K562 (cell line): Measurements from ENCODE around the gene TBX1. TPM values are rescaled to one million over a fixed set of nuclear protein-coding genes. Genes with fewer than 3 reads are reported as not detected.

ENCODE experiments used
- BDP1 ChIP-seq: IDR thresholded peaks from 3 replicates; pipeline ENCODE4 v1.6.1; 2011; ENCODE audit not compliant: insufficient read length, insufficient read depth
- CBFA2T2 ChIP-seq: fragments of 450-650 bp; conservative IDR thresholded peaks from 2 replicates; pipeline ENCODE4 v1.6.1; 2017; ENCODE audit warnings: mild to moderate bottlenecking
- KDM4B ChIP-seq, 2 experiments: fragments of 450-650 bp in 1 of 2; sonication (generic) in 1 of 2; IDR thresholded peaks; 2 replicates each; pipeline ENCODE4 v1.6.1; 2016 to 2017; ENCODE audit warnings: borderline replicate concordance in 2 of 2, antibody characterized with exemption in 1 of 2, low read depth in 1 of 2, mild to moderate bottlenecking in 1 of 2
- TAF15 ChIP-seq: fragments of 200-400 bp; formaldehyde crosslinking; IDR thresholded peaks from 2 replicates; pipeline ENCODE4 v1.6.1; 2017; ENCODE audit warnings: mild to moderate bottlenecking, low read depth, low read length, moderate library complexity
- TBL1XR1 ChIP-seq, 2 experiments: IDR thresholded peaks; 2 replicates each; pipeline ENCODE4 v1.6.1; 2012; ENCODE audit warnings: improper control_type of control experiment in 2 of 2, low read length in 2 of 2, mild to moderate bottlenecking in 1 of 2
- XRCC5 ChIP-seq: fragments of 200-400 bp; formaldehyde crosslinking; IDR thresholded peaks from 2 replicates; pipeline ENCODE4 v1.6.1; 2017; ENCODE audit warnings: low read depth, mild to moderate bottlenecking, low read length
- ZSCAN32 ChIP-seq: fragments of 450-650 bp; formaldehyde crosslinking; IDR thresholded peaks from 2 replicates; pipeline ENCODE4 v1.4.0; 2020; ENCODE audit warnings: mild to moderate bottlenecking, moderate library complexity
- polyA plus RNA-seq, 8 experiments: library from polyadenylated mRNA; depleted of rRNA in 4 of 8; stranded (reverse) in 5 of 8; unstranded in 3 of 8; fragments of >200 nt; fragmentation: Nextera tagmentation in 2 of 8; fragmentation: Illumina TruSeq in 1 of 8; extraction: Ambion mirVana in 2 of 8; extraction: Trizol in 1 of 8; gene quantifications; 2 replicates each; pipeline versions ENCODE4 v1.2.1 to v1.2.3, GENCODE V29; 2011 to 2014; ENCODE audit warnings: inconsistent platforms in 1 of 8, missing spikeins in 1 of 8
- total RNA-seq, 7 experiments: library from RNA; depleted of rRNA in 6 of 7; stranded (reverse); fragments of >200 nt in 6 of 7; fragmentation: Illumina TruSeq in 2 of 7; extraction: Trizol in 2 of 7; gene quantifications; 2 replicates each; pipeline versions ENCODE4 v1.2.1 to v1.2.3, GENCODE V29; 2011 to 2021; ENCODE audit warnings: low replicate concordance in 1 of 7
- TF ChIP-seq, protein P1 (sequence below), 2 experiments: IDR thresholded peaks in 1 of 2; conservative IDR thresholded peaks in 1 of 2; 2 replicates each; pipeline ENCODE4 v1.6.1; 2016; ENCODE audit warnings: low read depth in 2 of 2, mild to moderate bottlenecking in 1 of 2, missing compliant biosample characterization in 1 of 2, missing genetic modification characterization in 1 of 2, moderate library complexity in 1 of 2
- TF ChIP-seq, protein P2 (sequence below): fragments of 250-450 bp; sonication (Bioruptor Pico); IDR thresholded peaks from 2 replicates; pipeline ENCODE4 v1.4.0; 2020; ENCODE audit warnings: mild to moderate bottlenecking
- TF ChIP-seq, protein P3 (sequence below): fragments of 450-650 bp; IDR thresholded peaks from 2 replicates; pipeline ENCODE4 v1.7.1; 2018; ENCODE audit warnings: mild to moderate bottlenecking, low read depth; ENCODE audit not compliant: partially characterized antibody
- TF ChIP-seq, protein P4 (sequence below): fragments of 250-450 bp; sonication (Bioruptor Pico); IDR thresholded peaks from 2 replicates; pipeline ENCODE4 v1.4.0; 2020; ENCODE audit warnings: mild to moderate bottlenecking, moderate library complexity, borderline replicate concordance
- TF ChIP-seq, protein P5 (sequence below), 3 experiments: fragments of 200-800 bp in 1 of 3; sonication (Bioruptor generic) in 1 of 3; sonication (generic) in 1 of 3; formaldehyde crosslinking in 1 of 3; IDR thresholded peaks; 2 replicates each; pipeline versions ENCODE4 v1.6.1 to v1.8.0; 2016 to 2022; ENCODE audit warnings: mild to moderate bottlenecking in 2 of 3, missing compliant biosample characterization in 2 of 3, missing genetic modification characterization in 2 of 3, missing genetic modification reagents in 1 of 3

The TBX1 gene
- total and polyA plus RNA-seq, 9 of the 15 experiments (the other 6 are each of a cell fraction or from before 2014, with no cell fraction given): 0.07 to 35.0 (median 3.9) TPM

DNA sequence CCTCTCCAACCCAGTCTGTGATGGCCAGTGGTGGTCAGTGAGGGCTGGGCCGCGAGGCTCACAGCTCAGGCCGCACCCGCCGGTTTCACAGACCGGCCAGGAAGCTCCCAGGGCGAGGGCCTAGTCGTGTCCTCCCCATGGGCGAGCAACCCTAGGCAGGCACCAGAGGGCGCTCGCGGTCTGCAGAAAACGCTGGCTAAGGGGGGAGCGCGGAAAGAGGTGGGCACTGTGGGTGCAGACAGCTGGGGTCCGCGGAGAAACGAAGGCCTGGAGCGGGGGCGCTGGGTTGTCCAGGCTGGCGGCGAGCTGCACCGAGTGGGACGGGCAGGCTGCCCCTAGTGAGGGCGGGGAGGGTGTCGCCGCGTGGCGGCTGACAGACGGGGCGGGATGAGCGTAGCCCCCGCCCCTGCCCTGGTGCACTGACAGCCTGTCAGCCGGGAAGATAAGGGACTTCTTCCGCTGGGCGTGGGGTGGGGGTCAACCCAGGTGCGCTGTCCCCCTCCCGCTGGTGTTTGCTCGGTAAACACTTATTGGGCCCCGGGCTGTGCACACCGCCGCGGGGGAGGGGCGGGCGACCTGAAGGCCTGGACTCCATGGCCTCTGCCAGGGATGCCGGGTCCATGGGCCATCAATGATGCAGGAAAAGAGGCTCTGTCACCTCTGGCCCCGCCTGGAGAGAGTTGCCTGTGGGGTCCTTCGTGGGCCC lies 29.8 kb upstream of the TBX1 start (continued):
- TF ChIP-seq, protein P1, sequence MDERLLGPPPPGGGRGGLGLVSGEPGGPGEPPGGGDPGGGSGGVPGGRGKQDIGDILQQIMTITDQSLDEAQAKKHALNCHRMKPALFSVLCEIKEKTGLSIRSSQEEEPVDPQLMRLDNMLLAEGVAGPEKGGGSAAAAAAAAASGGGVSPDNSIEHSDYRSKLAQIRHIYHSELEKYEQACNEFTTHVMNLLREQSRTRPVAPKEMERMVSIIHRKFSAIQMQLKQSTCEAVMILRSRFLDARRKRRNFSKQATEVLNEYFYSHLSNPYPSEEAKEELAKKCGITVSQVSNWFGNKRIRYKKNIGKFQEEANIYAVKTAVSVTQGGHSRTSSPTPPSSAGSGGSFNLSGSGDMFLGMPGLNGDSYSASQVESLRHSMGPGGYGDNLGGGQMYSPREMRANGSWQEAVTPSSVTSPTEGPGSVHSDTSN (CRISPR knock-in tag; IDR thresholded peaks at IDR 0.05; ENCODE audit: low read depth): peak; percentile 91
- TF ChIP-seq, protein P1 (tag; conservative IDR thresholded peaks at IDR 0.05; ENCODE audit: low read depth): peak; percentile 97
- peak; percentile 56; the same call in 1 of the 2 replicates for TF ChIP-seq ZSCAN32 (CRISPR knock-in tag)
- no peak for TF ChIP-seq BDP1
- TF ChIP-seq, protein P2, sequence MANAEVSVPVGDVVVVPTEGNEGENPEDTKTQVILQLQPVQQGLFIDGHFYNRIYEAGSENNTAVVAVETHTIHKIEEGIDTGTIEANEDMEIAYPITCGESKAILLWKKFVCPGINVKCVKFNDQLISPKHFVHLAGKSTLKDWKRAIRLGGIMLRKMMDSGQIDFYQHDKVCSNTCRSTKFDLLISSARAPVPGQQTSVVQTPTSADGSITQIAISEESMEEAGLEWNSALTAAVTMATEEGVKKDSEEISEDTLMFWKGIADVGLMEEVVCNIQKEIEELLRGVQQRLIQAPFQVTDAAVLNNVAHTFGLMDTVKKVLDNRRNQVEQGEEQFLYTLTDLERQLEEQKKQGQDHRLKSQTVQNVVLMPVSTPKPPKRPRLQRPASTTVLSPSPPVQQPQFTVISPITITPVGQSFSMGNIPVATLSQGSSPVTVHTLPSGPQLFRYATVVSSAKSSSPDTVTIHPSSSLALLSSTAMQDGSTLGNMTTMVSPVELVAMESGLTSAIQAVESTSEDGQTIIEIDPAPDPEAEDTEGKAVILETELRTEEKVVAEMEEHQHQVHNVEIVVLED (CRISPR knock-in tag): peak; percentile 34; the same call in 1 of the 2 replicates
- TF ChIP-seq, protein P3, sequence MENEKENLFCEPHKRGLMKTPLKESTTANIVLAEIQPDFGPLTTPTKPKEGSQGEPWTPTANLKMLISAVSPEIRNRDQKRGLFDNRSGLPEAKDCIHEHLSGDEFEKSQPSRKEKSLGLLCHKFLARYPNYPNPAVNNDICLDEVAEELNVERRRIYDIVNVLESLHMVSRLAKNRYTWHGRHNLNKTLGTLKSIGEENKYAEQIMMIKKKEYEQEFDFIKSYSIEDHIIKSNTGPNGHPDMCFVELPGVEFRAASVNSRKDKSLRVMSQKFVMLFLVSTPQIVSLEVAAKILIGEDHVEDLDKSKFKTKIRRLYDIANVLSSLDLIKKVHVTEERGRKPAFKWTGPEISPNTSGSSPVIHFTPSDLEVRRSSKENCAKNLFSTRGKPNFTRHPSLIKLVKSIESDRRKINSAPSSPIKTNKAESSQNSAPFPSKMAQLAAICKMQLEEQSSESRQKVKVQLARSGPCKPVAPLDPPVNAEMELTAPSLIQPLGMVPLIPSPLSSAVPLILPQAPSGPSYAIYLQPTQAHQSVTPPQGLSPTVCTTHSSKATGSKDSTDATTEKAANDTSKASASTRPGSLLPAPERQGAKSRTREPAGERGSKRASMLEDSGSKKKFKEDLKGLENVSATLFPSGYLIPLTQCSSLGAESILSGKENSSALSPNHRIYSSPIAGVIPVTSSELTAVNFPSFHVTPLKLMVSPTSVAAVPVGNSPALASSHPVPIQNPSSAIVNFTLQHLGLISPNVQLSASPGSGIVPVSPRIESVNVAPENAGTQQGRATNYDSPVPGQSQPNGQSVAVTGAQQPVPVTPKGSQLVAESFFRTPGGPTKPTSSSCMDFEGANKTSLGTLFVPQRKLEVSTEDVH: no peak
- peak; percentile 9 to 51; a peak in 2 of 4 replicates for TF ChIP-seq TBL1XR1 (IDR thresholded peaks at IDR 0.05; ENCODE audit: low read length in 2 of 2)
- TF ChIP-seq KDM4B (IDR thresholded peaks at IDR 0.05; ENCODE audit: borderline replicate concordance in 2 of 2, low read depth in 1 of 2): peak in 1 of 2 experiments; percentile 96; a peak in 2 of 4 replicates
- TF ChIP-seq CBFA2T2: peak; percentile 44; the same call in 1 of the 2 replicates
- TF ChIP-seq, protein P4, sequence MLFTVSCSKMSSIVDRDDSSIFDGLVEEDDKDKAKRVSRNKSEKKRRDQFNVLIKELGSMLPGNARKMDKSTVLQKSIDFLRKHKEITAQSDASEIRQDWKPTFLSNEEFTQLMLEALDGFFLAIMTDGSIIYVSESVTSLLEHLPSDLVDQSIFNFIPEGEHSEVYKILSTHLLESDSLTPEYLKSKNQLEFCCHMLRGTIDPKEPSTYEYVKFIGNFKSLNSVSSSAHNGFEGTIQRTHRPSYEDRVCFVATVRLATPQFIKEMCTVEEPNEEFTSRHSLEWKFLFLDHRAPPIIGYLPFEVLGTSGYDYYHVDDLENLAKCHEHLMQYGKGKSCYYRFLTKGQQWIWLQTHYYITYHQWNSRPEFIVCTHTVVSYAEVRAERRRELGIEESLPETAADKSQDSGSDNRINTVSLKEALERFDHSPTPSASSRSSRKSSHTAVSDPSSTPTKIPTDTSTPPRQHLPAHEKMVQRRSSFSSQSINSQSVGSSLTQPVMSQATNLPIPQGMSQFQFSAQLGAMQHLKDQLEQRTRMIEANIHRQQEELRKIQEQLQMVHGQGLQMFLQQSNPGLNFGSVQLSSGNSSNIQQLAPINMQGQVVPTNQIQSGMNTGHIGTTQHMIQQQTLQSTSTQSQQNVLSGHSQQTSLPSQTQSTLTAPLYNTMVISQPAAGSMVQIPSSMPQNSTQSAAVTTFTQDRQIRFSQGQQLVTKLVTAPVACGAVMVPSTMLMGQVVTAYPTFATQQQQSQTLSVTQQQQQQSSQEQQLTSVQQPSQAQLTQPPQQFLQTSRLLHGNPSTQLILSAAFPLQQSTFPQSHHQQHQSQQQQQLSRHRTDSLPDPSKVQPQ (CRISPR knock-in tag): no peak
- no peak for TF ChIP-seq TAF15
- TF ChIP-seq XRCC5: no peak
- TF ChIP-seq, protein P5, sequence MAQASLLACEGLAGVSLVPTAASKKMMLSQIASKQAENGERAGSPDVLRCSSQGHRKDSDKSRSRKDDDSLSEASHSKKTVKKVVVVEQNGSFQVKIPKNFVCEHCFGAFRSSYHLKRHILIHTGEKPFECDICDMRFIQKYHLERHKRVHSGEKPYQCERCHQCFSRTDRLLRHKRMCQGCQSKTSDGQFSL (CRISPR knock-in tag; IDR thresholded peaks at IDR 0.05): no peak
- TF ChIP-seq, protein P5 (tag; IDR thresholded peaks at IDR 0.05): no peak
